Adrenal gland (tissue), 12 donors: ENCODE results near the gene OR2T11. TPM values are rescaled to one million over a fixed set of nuclear protein-coding genes. Genes with fewer than 3 reads are reported as not detected.

Experiments used
- DNase-seq, 7 donors: peaks; one replicate each; pipeline ENCODE4 v3.0.0-alpha.2; 2019 to 2020
- H3K27ac ChIP-seq, 5 donors: fragments of 200-600 bp; sonication (generic) in 4 of 5; 1 replicate in 3 of 5; 2 replicates in 2 of 5; pipeline versions ENCODE4 v1.5.1 to v1.8.0; 2016 to 2020; ENCODE audit warnings: mild to moderate bottlenecking in 1 of 5
- H3K27me3 ChIP-seq: fragments of 200-600 bp; 2 replicates; pipeline ENCODE4 v1.8.0; 2021
- H3K36me3 ChIP-seq, 2 donors: fragments of 200-600 bp; replicated peaks in 1 of 2; 1 replicate in 1 of 2; 2 replicates in 1 of 2; pipeline versions ENCODE4 v1.5.1 to v1.8.0; 2018 to 2022
- H3K4me1 ChIP-seq, 2 donors: fragments of 200-600 bp; replicated peaks in 1 of 2; 1 replicate in 1 of 2; 2 replicates in 1 of 2; pipeline versions ENCODE4 v1.5.1 to v1.8.0; 2018 to 2021
- H3K4me3 ChIP-seq, 4 donors: fragments of 200-600 bp; sonication (generic) in 3 of 4; one replicate each; pipeline ENCODE4 v1.5.1; 2016 to 2018
- H3K9me3 ChIP-seq, 3 donors: fragments of 200-600 bp; sonication (generic) in 1 of 3; replicated peaks in 1 of 3; 1 replicate in 2 of 3; 2 replicates in 1 of 3; pipeline versions ENCODE4 v1.5.1 to v1.8.0; 2016 to 2021
- POLR2A ChIP-seq, 2 donors: fragments of 450-650 bp; IDR thresholded peaks; one replicate each; pipeline ENCODE4 v1.6.1; 2017; ENCODE audit warnings: antibody characterized with exemption in 2 of 2, mild to moderate bottlenecking in 2 of 2, moderate library complexity in 1 of 2
- WGBS, 4 donors: extraction: QIAGEN DNeasy Blood & Tissue Kit in 2 of 4; methylation state at CpG; one replicate each; pipeline versions ENCODE4 v1.1.5 to v1.1.7; 2013 to 2017; 5-methylcytosine and 5-hydroxymethylcytosine counted together
- intact Hi-C, 2 donors: fragments of 100-400 bp; cut with DNase I; formaldehyde crosslinking; loops; one replicate each; pipeline versions ENCODE4 v1.14.1 to v1.15.0; 2022 to 2023
- polyA plus RNA-seq, 3 donors: library from polyadenylated mRNA; stranded (reverse); fragments of 200-250 nt in 2 of 3; fragments of 350-450 nt in 1 of 3; fragmentation: Illumina TruSeq in 1 of 3; extraction: RNeasy Lipid Tissue Mini Kit (QIAGEN cat#74804) in 1 of 3; gene quantifications; one replicate each; pipeline ENCODE4 v1.2.3, GENCODE V29; 2013 to 2014
- total RNA-seq, 9 donors: library from RNA; depleted of rRNA in 4 of 9; stranded (reverse); fragments of >200 nt in 4 of 9; fragments of 120-200 nt in 1 of 9; fragmentation: NEBNext Ultra II Directional in 1 of 9; extraction: Animal tissue kit (Norgen Biotek cat#: 25700) in 1 of 9; gene quantifications; one replicate each; pipeline versions ENCODE4 v1.1.0 to v1.2.4, GENCODE V29; 2013 to 2023
- TF ChIP-seq, protein P1 (sequence below), 6 experiments: fragments of 450-650 bp in 4 of 6; fragments of 200-600 bp in 2 of 6; sonication (generic) in 1 of 6; IDR thresholded peaks; 1 replicate in 5 of 6; 2 replicates in 1 of 6; pipeline versions ENCODE4 v1.5.1 to v1.8.0; 2016 to 2021; ENCODE audit warnings: antibody characterized with exemption in 6 of 6, mild to moderate bottlenecking in 2 of 6, moderate library complexity in 1 of 6
- donor health status: healthy with polysubstance abuse.
- donor health status: Bipolar disorder and iron deficiency.
- donor health status: DM: yes; HTN: yes; CAD: no.
- donor health status: DM: no; HTN: no; CAD: no.
- donor health status: DM: no; HTN: no; CAD: no.
- donor health status: DM: yes; HTN: yes; CAD: no.

Gene OR2T11
- total and polyA plus RNA-seq, 12 donors = not detected

DNA sequence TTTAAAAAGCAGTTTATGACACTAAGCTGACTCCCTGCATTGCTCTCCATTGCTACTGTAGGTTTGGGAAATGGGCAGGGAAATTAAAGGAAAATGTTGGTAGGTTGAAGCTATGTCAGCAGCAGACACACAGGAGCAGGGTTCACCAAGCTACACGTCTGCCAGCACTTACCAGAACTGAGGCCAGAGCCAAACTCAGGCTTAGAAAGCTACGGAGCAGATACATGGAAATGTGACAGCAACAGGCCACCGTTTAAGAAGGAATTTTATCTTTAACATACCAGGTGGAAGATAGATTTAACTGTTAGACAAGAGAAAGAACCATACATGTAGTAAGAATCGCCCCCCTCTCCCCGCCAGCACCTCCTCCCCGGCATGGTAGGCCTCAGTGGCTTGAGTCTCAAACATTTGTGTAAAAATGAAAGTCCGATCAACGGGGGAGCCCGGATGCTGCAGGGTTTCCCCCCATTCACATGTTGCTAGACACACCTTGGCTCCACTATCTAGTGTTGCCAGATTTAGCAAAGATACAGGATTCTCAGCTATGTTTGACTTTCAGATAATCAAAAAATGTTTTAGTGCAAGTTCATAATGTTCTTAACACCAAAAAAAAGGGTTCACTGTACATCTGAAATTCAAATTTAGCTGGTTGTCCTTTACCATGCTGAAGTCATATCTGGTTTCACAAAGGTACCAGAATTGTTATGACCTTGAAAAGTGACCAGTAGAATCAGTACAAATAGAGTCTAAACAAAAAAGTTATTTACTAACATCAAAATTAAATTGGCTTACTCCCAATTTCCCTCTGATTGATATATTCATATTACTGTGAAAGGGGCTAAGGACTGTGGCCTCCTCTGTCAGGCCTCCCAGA lies 6.7 kb downstream of the OR2T11 start:
- Histone ChIP-seq H3K9me3 (no peaks in the 10 kb centered on the region), H3K36me3 (no peaks in the 10 kb centered on the region), H3K4me3 (no peak overlapping the region), H3K4me1 (no peaks in the 10 kb centered on the region), H3K27ac (no peak overlapping the region), H3K27me3 (no peaks in the 10 kb centered on the region)
- TF ChIP-seq, protein P1, sequence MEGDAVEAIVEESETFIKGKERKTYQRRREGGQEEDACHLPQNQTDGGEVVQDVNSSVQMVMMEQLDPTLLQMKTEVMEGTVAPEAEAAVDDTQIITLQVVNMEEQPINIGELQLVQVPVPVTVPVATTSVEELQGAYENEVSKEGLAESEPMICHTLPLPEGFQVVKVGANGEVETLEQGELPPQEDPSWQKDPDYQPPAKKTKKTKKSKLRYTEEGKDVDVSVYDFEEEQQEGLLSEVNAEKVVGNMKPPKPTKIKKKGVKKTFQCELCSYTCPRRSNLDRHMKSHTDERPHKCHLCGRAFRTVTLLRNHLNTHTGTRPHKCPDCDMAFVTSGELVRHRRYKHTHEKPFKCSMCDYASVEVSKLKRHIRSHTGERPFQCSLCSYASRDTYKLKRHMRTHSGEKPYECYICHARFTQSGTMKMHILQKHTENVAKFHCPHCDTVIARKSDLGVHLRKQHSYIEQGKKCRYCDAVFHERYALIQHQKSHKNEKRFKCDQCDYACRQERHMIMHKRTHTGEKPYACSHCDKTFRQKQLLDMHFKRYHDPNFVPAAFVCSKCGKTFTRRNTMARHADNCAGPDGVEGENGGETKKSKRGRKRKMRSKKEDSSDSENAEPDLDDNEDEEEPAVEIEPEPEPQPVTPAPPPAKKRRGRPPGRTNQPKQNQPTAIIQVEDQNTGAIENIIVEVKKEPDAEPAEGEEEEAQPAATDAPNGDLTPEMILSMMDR (IDR thresholded peaks at IDR 0.05) = no peak
- no peak for TF ChIP-seq POLR2A (IDR thresholded peaks at IDR 0.05)
- 80 to 81% (median 81%) methylated on average over 9 of the region's 9 CpGs for WGBS, 4 donors
- no peak for DNase-seq
- intact Hi-C loops = no loop called here

DNA sequence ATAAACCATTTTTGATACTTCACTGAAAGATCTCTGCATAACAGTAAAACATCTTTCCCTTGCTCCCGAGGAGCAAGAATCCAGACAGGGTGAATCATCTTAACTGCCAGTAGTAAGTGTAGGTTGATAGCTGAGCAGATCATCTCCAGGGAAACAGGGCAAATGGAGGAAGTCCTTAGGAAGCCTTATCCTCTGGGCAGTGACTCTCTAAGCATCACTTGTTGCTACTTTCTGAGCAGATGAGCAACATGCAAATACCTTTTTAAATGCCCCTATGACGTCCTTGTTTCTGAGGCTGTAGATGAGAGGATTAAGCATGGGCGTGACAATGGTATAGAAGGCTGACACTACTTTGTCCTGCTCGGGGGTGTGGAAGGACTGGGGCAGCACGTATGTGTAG lies 8.9 kb downstream of the OR2T11 start:
- DNase-seq = no peak
- no peak overlapping the region for H3K27ac ChIP-seq
- TF ChIP-seq POLR2A (IDR thresholded peaks at IDR 0.05) = no peak
- TF ChIP-seq, protein P1 (IDR thresholded peaks at IDR 0.05) = no peak
- 67 to 76% (median 68%) methylated on average over 5 of the region's 5 CpGs for WGBS, 4 donors
- no peak overlapping the region for H3K4me3 ChIP-seq
- H3K36me3 ChIP-seq = no peaks in the 10 kb centered on the region
- no peaks in the 10 kb centered on the region for H3K9me3 ChIP-seq
- no peaks in the 10 kb centered on the region for H3K27me3 ChIP-seq
- intact Hi-C loops = no loop called here
- H3K4me1 ChIP-seq = no peaks in the 10 kb centered on the region

GRCh38 chr1:248625166-248625565 lies 9.7 kb downstream of the OR2T11 start:
- 55 to 69% (median 61%) methylated on average over 4 of the region's 4 CpGs for WGBS, 4 donors
- H3K27me3 ChIP-seq = no peaks in the 10 kb centered on the region
- intact Hi-C loops = no loop called here
- no peaks in the 10 kb centered on the region for H3K9me3 ChIP-seq
- TF ChIP-seq POLR2A (IDR thresholded peaks at IDR 0.05) = no peak
- TF ChIP-seq, protein P1 (IDR thresholded peaks at IDR 0.05) = no peak
- DNase-seq = no peak
- no peak overlapping the region for H3K4me3 ChIP-seq
- H3K36me3 ChIP-seq = no peaks in the 10 kb centered on the region
- H3K4me1 ChIP-seq = no peaks in the 10 kb centered on the region
- H3K27ac ChIP-seq = no peak overlapping the region

DNA sequence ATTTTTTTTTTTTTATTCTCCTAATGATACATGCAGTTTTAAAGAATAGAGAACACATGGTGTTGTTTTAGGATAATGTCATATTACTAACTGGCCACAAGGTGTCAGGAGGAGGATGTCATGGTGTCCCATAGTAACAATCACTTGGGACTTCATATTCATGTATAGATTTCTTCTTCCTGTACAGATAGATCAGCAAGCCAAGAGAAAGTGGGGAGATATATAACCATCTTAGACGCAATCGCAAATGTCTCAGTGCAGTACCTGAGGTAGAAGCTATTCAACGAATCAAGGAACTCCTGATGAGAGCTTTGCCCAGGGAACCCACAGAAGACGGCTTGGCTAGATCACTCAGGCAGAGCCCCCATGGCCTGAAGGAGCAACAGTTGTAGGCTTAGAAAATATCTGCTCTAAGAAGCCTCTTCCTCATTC lies 12.3 kb downstream of the OR2T11 start:
- H3K36me3 ChIP-seq = no peaks in the 10 kb centered on the region
- 43 to 78% (median 60%) methylated on average over 4 of the region's 4 CpGs for WGBS, 4 donors
- intact Hi-C loops = loop anchor here (5.0 kb wide), 1 partner anchor 185 kb away; no protein-coding TSS in a partner anchor

More for the DNA sequence above, 12.3 kb downstream of the OR2T11 start:
- Histone ChIP-seq H3K27ac (no peak overlapping the region), H3K4me1 (no peaks in the 10 kb centered on the region), H3K27me3 (no peaks in the 10 kb centered on the region), H3K4me3 (no peak overlapping the region), H3K9me3 (no peaks in the 10 kb centered on the region)
- TF ChIP-seq, protein P1 (IDR thresholded peaks at IDR 0.05) = peak; percentile 40 to 64 (median 50)
- TF ChIP-seq POLR2A (IDR thresholded peaks at IDR 0.05) = no peak
- DNase-seq = peak in 1 of 7 donors; percentile 1
